Upper lobe of right lung (tissue), 1 donor: ENCODE results near the gene PTPRU. TPM values are rescaled to one million over a fixed set of nuclear protein-coding genes. Genes with fewer than 3 reads are reported as not detected.

Experiments used
- ATAC-seq: fragments of 200-7000 bp; cut with Tn5 transposase; one replicate; pipeline ENCODE4 v1.9.1; 2020; ENCODE audit warnings: mild to moderate bottlenecking, moderate library complexity
- DNase-seq: peaks from one replicate; pipeline ENCODE4 v3.0.0-alpha.2; 2020
- H3K27ac ChIP-seq: fragments of 200-600 bp; one replicate; pipeline ENCODE4 v1.8.0; 2022
- H3K27me3 ChIP-seq: fragments of 200-600 bp; one replicate; pipeline ENCODE4 v1.8.0; 2022; ENCODE audit warnings: mild to moderate bottlenecking
- H3K36me3 ChIP-seq: fragments of 200-600 bp; one replicate; pipeline ENCODE4 v1.8.0; 2022
- H3K4me1 ChIP-seq: fragments of 200-600 bp; one replicate; pipeline ENCODE4 v1.8.0; 2022
- H3K4me3 ChIP-seq: fragments of 200-600 bp; one replicate; pipeline ENCODE4 v1.8.0; 2022; ENCODE audit warnings: mild to moderate bottlenecking
- H3K9me3 ChIP-seq: fragments of 200-600 bp; one replicate; pipeline ENCODE4 v1.8.0; 2022
- CTCF ChIP-seq: fragments of 200-600 bp; IDR thresholded peaks from one replicate; pipeline ENCODE4 v1.8.0; 2022; ENCODE audit warnings: antibody characterized with exemption
- intact Hi-C: fragments of 100-400 bp; cut with DNase I; formaldehyde crosslinking; loops from one replicate; pipeline ENCODE4 v1.11.0; 2022
- total RNA-seq: library from RNA; stranded (reverse); fragmentation: NEBNext Ultra II Directional; extraction: Animal tissue kit (Norgen Biotek cat#: 25700); gene quantifications from one replicate; pipeline ENCODE4 v1.2.1, GENCODE V29; 2021
- donor health status: DM: no; HTN: yes; CAD: no; lungs with severe emphysema.

Gene PTPRU
- total RNA-seq, 1 donor from 2014 or later = 45.5 TPM

GRCh38 chr1:29368936-29369932, 132.9 kb downstream of the PTPRU start:
- no peaks in the 10 kb centered on the region for H3K4me1 ChIP-seq
- no peak overlapping the region for H3K4me3 ChIP-seq
- no peak for TF ChIP-seq CTCF
- H3K27ac ChIP-seq = no peak overlapping the region
- ATAC-seq = no peak
- H3K9me3 ChIP-seq = no peaks in the 10 kb centered on the region
- intact Hi-C loops = no loop called here
- peaks cover 7% of the 10 kb centered on the region for H3K27me3 ChIP-seq
- no peak for DNase-seq
- no peaks in the 10 kb centered on the region for H3K36me3 ChIP-seq

GRCh38 chr1:29370067-29370466, 133.7 kb downstream of the PTPRU start:
- H3K4me3 ChIP-seq = no peak overlapping the region
- intact Hi-C loops = no loop called here
- TF ChIP-seq CTCF = no peak
- no peak overlapping the region for H3K27ac ChIP-seq
- DNase-seq (no peak), ATAC-seq (no peak)
- H3K4me1 ChIP-seq = no peaks in the 10 kb centered on the region
- H3K36me3 ChIP-seq = no peaks in the 10 kb centered on the region
- no peaks in the 10 kb centered on the region for H3K9me3 ChIP-seq
- H3K27me3 ChIP-seq = peaks cover 7% of the 10 kb centered on the region

GRCh38 chr1:29371332-29371731, 135.0 kb downstream of the PTPRU start:
- no peaks in the 10 kb centered on the region for H3K9me3 ChIP-seq
- no peaks in the 10 kb centered on the region for H3K4me1 ChIP-seq
- H3K27ac ChIP-seq = no peak overlapping the region
- TF ChIP-seq CTCF = no peak
- H3K27me3 ChIP-seq = peaks cover 7% of the 10 kb centered on the region
- H3K36me3 ChIP-seq = no peaks in the 10 kb centered on the region
- DNase-seq (no peak), ATAC-seq (no peak)
- H3K4me3 ChIP-seq = no peak overlapping the region
- intact Hi-C loops = no loop called here

- Histone ChIP-seq H3K27me3 (peaks cover 7% of the 10 kb centered on the region), H3K4me3 (no peak overlapping the region), H3K4me1 (no peaks in the 10 kb centered on the region), H3K27ac (no peak overlapping the region), H3K36me3 (no peaks in the 10 kb centered on the region), H3K9me3 (no peaks in the 10 kb centered on the region)
- intact Hi-C loops = no loop called here
- no peak for ATAC-seq
- TF ChIP-seq CTCF = no peak
- no peak for DNase-seq
Observed at GRCh38 chr1:29372108-29372507, 135.8 kb downstream of the PTPRU start.

Other genes starting within 250 kb of the PTPRU start
- 8.7 TPM for gene TMEM200B, start 112.6 kb upstream of the PTPRU start, total RNA-seq
- gene SRSF4, start 54.6 kb upstream of the PTPRU start, total RNA-seq = 89.0 TPM
- gene MECR, start 5.6 kb upstream of the PTPRU start, total RNA-seq = 16.5 TPM